Fibroblast of villous mesenchyme (primary cell): ENCODE results near the gene ZNF768. TPM values are rescaled to one million over a fixed set of nuclear protein-coding genes. Genes with fewer than 3 reads are reported as not detected.

ENCODE experiments used
- DNase-seq: peaks from one replicate; pipeline ENCODE4 v3.0.0-alpha.2; 2010; ENCODE audit warnings: low read depth
- H3K4me3 ChIP-seq: 2 replicates; pipeline ENCODE4 v1.5.1; 2011; ENCODE audit warnings: low read depth, mild to moderate bottlenecking, low read length
- total RNA-seq: library from RNA; depleted of rRNA; stranded (reverse); fragments of >200 nt; gene quantifications from 2 replicates; pipeline ENCODE4 v1.2.3, GENCODE V29; 2012
- TF ChIP-seq, protein P1 (sequence below): IDR thresholded peaks from 2 replicates; pipeline ENCODE4 v1.5.1; 2012; ENCODE audit warnings: low read depth, mild to moderate bottlenecking, low read length; ENCODE audit not compliant: insufficient read depth

ZNF768 gene
- total RNA-seq, 1 donor, result 22.0 TPM

- DNase-seq, result no peak
- H3K4me3 ChIP-seq, result no peak overlapping the region
- TF ChIP-seq, protein P1, sequence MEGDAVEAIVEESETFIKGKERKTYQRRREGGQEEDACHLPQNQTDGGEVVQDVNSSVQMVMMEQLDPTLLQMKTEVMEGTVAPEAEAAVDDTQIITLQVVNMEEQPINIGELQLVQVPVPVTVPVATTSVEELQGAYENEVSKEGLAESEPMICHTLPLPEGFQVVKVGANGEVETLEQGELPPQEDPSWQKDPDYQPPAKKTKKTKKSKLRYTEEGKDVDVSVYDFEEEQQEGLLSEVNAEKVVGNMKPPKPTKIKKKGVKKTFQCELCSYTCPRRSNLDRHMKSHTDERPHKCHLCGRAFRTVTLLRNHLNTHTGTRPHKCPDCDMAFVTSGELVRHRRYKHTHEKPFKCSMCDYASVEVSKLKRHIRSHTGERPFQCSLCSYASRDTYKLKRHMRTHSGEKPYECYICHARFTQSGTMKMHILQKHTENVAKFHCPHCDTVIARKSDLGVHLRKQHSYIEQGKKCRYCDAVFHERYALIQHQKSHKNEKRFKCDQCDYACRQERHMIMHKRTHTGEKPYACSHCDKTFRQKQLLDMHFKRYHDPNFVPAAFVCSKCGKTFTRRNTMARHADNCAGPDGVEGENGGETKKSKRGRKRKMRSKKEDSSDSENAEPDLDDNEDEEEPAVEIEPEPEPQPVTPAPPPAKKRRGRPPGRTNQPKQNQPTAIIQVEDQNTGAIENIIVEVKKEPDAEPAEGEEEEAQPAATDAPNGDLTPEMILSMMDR, result no peak
Observed at GRCh38 chr16:30530163-30531037, 4.0 kb upstream of the ZNF768 start.

DNA sequence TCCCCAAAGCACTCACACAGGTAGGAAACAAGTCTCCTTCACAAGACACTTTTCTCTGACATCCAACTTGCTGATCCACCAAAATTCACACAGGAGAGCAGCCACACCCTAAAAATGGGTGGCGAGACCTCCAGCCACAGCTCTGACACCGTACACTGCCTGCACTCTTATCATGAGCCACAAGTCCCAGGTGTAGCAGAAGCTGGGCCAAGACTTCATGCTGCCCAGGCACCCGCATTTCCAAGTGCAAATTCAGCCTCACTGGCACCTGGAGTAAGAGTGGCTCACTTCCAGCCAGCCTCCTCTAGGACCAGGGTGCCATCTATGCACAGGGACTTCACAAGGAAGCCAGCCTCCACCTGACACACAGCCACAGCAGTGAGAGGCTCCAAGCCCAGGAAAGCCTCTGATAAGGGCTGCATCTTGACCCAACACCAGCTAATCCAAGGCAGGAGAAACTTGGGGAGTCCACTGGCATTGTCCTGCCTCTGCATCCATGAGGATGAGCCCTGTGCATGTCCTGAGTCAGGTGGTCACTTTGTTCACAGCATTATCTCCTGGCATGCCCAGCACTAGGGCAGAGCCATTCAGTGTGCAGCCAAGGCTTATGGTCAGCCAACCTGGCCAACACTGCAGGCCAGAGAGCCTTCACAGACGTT lies 2.6 kb upstream of the ZNF768 start:
- DNase-seq, result no peak
- TF ChIP-seq, protein P1, result no peak
- no peak overlapping the region for H3K4me3 ChIP-seq

GRCh38 chr16:30527635-30528178 lies 1.3 kb upstream of the ZNF768 start:
- H3K4me3 ChIP-seq, result peak overlapping the region; percentile 29
- peak; percentile 7 for DNase-seq
- TF ChIP-seq, protein P1, result no peak

DNA sequence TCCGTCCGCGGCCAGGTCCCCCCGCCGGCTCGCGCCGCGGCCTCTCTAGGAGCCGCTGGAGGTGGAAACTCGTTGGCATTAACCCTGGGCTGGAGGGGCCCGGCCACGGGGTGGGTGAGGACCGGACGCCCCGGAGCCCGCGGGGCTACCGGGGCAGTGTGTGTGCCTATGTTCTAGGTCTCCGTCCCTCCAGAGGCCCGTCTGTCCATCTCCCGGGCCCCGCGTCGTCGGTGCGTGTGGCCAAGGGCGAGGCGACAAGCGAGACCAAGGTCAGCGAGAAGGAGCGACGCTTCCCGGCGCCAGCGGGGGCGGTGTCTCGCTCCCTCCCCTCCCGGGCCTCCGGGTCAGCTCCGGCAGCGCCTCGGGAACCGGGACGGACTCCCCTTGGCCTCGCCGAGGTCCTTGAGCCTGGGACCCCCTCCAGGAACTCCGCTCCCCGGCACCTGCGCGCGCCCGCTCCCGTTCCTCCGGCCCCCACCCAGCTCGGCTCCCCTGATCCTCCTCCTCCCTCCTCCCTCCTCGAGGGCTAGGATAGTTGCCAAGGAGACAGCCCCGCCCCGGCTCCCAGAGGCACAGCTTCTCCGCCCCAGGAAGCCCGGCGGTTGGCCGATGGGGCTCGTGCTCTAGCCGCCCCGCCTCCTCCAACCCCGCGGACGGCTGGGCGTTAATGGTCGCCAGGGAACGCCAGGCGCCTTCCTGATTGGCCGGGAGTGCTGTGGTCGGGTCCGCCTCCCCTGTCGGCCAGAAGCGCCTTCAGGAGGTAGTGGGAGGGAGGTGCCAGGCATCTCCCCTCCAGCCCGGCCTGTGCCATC lies 663 bp upstream of the ZNF768 start:
- H3K4me3 ChIP-seq, result peak overlapping the region; percentile 87
- peak; percentile 97 for DNase-seq
- TF ChIP-seq, protein P1, result peak; percentile 24

DNA sequence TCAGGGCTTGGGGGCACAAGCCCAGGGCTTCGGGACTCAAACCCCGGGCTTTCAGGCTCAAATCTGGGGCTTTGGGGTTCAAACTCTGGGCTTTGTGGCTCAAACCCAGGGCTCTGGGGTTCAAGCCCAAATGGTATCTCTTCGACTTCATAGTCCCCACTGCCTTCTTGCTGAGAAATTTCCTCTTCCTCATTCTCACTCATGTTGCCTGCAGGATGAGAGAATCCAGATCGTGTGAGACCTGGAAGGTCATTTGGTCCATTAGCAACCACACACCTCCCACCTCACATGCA lies 576 bp downstream of the ZNF768 start:
- TF ChIP-seq, protein P1, result no peak
- peak overlapping the region; percentile 87 for H3K4me3 ChIP-seq
- DNase-seq, result peak; percentile 32
